Brain pericyte (primary cell): ENCODE measurements around the gene CDK15.

Experiments
- DNase-seq: peaks from one replicate; pipeline ENCODE4 v3.0.0-alpha.2; 2012; ENCODE audit warnings: low read depth, low spot score

The CDK15 gene

GRCh38 chr2:201937343-201937742 is 131.0 kb downstream of the CDK15 start:
- DNase-seq: no peak

- no peak for DNase-seq
Measured at GRCh38 chr2:201938156-201938775, 131.9 kb downstream of the CDK15 start.

GRCh38 chr2:201938781-201939180 is 132.4 kb downstream of the CDK15 start:
- DNase-seq: no peak

- DNase-seq: no peak
Measured at GRCh38 chr2:201939453-201939941, 133.2 kb downstream of the CDK15 start.

GRCh38 chr2:201942531-201942930 is 136.2 kb downstream of the CDK15 start:
- DNase-seq: no peak
